MM.1S (cell line): ENCODE measurements around the gene PITPNM3.

ENCODE experiments used
- DNase-seq: peaks from one replicate; pipeline ENCODE4 v3.0.0-alpha.2; 2015
- H2AFZ ChIP-seq: fragments of 300-600 bp; sonication (generic); 2 replicates; pipeline ENCODE4 v1.6.0; 2016; ENCODE audit warnings: antibody characterized with exemption, low read length
- H3F3A ChIP-seq: fragments of 300-600 bp; sonication (generic); 2 replicates; pipeline ENCODE4 v1.6.1; 2016; ENCODE audit warnings: mild to moderate bottlenecking, antibody characterized with exemption, low read length, moderate library complexity, mixed read lengths; ENCODE audit not compliant: insufficient read depth
- H3K27ac ChIP-seq: fragments of 300-600 bp; sonication (generic); 2 replicates; pipeline ENCODE4 v1.5.1; 2016; ENCODE audit warnings: mild to moderate bottlenecking, low read length
- H3K27me3 ChIP-seq: fragments of 300-600 bp; sonication (generic); replicated peaks from 2 replicates; pipeline ENCODE4 v1.6.0; 2016; ENCODE audit warnings: low read length; ENCODE audit not compliant: insufficient read depth
- H3K36me3 ChIP-seq: fragments of 300-600 bp; sonication (generic); replicated peaks from 2 replicates; pipeline ENCODE4 v1.6.1; 2016; ENCODE audit warnings: mild to moderate bottlenecking, low read length, mixed read lengths; ENCODE audit not compliant: insufficient read depth
- H3K4me1 ChIP-seq: fragments of 300-600 bp; sonication (generic); 2 replicates; pipeline ENCODE4 v1.6.1; 2016; ENCODE audit warnings: low read length, mixed read lengths
- H3K4me2 ChIP-seq: fragments of 300-600 bp; sonication (generic); 2 replicates; pipeline ENCODE4 v1.6.0; 2016; ENCODE audit warnings: low read depth, low read length
- H3K4me3 ChIP-seq: fragments of 300-600 bp; sonication (generic); 2 replicates; pipeline ENCODE4 v1.5.1; 2016; ENCODE audit warnings: low read length, mixed read lengths
- H3K79me2 ChIP-seq: fragments of 300-600 bp; sonication (generic); 2 replicates; pipeline ENCODE4 v1.6.1; 2016; ENCODE audit warnings: mixed run types, low read length, mixed read lengths
- H3K9ac ChIP-seq: fragments of 300-600 bp; sonication (generic); 2 replicates; pipeline ENCODE4 v1.6.1; 2016; ENCODE audit warnings: low read length, mixed read lengths
- H3K9me2 ChIP-seq: fragments of 300-600 bp; sonication (generic); replicated peaks from 2 replicates; pipeline ENCODE4 v1.6.1; 2016; ENCODE audit warnings: mild to moderate bottlenecking, low read length, mixed read lengths; ENCODE audit not compliant: insufficient read depth
- H3K9me3 ChIP-seq: fragments of 300-600 bp; sonication (generic); replicated peaks from 2 replicates; pipeline ENCODE4 v1.6.1; 2016; ENCODE audit warnings: mild to moderate bottlenecking, low read length, mixed read lengths; ENCODE audit not compliant: insufficient read depth
- H4K20me1 ChIP-seq: fragments of 300-600 bp; sonication (generic); 2 replicates; pipeline ENCODE4 v1.6.1; 2016; ENCODE audit warnings: mild to moderate bottlenecking, low read length, moderate library complexity, mixed read lengths; ENCODE audit not compliant: insufficient read depth
- CTCF ChIP-seq: fragments of 300-600 bp; sonication (generic); IDR thresholded peaks from 2 replicates; pipeline ENCODE4 v1.5.1; 2016; ENCODE audit warnings: antibody characterized with exemption, low read length, mixed read lengths
- EZH2 ChIP-seq: fragments of 300-600 bp; sonication (generic); optimal IDR thresholded peaks from 2 replicates; pipeline ENCODE3; 2017; ENCODE audit warnings: low read depth, mild to moderate bottlenecking, antibody characterized with exemption, low read length, mixed read lengths
- EZH2phosphoT487 ChIP-seq: fragments of 300-600 bp; sonication (generic); IDR thresholded peaks from 2 replicates; pipeline ENCODE4 v1.6.1; 2018; ENCODE audit warnings: antibody characterized with exemption, low read length

PITPNM3 gene

GRCh38 chr17:6578491-6578890, 22.1 kb upstream of the PITPNM3 start:
- Histone ChIP-seq H3K27me3 (no peaks in the 10 kb centered on the region), H3K27ac (no peak overlapping the region), H3K4me2 (no peak overlapping the region), H3K4me3 (no peak overlapping the region), H4K20me1 (no peaks in the 10 kb centered on the region), H3K9ac (no peak overlapping the region), H3K36me3 (no peaks in the 10 kb centered on the region), H2AFZ (no peak overlapping the region), H3F3A (no peaks in the 10 kb centered on the region), H3K9me2 (no peaks in the 10 kb centered on the region), H3K9me3 (no peaks in the 10 kb centered on the region), H3K79me2 (no peaks in the 10 kb centered on the region), H3K4me1 (no peaks in the 10 kb centered on the region)
- TF ChIP-seq CTCF (no peak), EZH2phosphoT487 (no peak), EZH2 (no peak)
- DNase-seq: no peak

GRCh38 chr17:6577686-6578263, 21.4 kb upstream of the PITPNM3 start:
- TF ChIP-seq EZH2 (no peak), EZH2phosphoT487 (no peak), CTCF (no peak)
- no peaks in the 10 kb centered on the region for H3F3A ChIP-seq
- no peaks in the 10 kb centered on the region for H3K9me2 ChIP-seq
- no peaks in the 10 kb centered on the region for H3K9me3 ChIP-seq
- no peak overlapping the region for H3K27ac ChIP-seq
- H3K4me2 ChIP-seq: no peak overlapping the region
- H3K4me3 ChIP-seq: no peak overlapping the region
- no peak for DNase-seq
- H3K36me3 ChIP-seq: no peaks in the 10 kb centered on the region
- no peaks in the 10 kb centered on the region for H3K4me1 ChIP-seq
- no peaks in the 10 kb centered on the region for H3K79me2 ChIP-seq
- no peak overlapping the region for H2AFZ ChIP-seq
- H3K9ac ChIP-seq: no peak overlapping the region
- H3K27me3 ChIP-seq: no peaks in the 10 kb centered on the region
- H4K20me1 ChIP-seq: no peaks in the 10 kb centered on the region

- no peak overlapping the region for H2AFZ ChIP-seq
- no peaks in the 10 kb centered on the region for H3K9me2 ChIP-seq
- H3K9me3 ChIP-seq: no peaks in the 10 kb centered on the region
- no peak overlapping the region for H3K4me3 ChIP-seq
- H4K20me1 ChIP-seq: no peaks in the 10 kb centered on the region
- TF ChIP-seq EZH2 (no peak), CTCF (no peak), EZH2phosphoT487 (no peak)
- H3F3A ChIP-seq: no peaks in the 10 kb centered on the region
- no peaks in the 10 kb centered on the region for H3K36me3 ChIP-seq
- no peaks in the 10 kb centered on the region for H3K27me3 ChIP-seq
- H3K27ac ChIP-seq: no peak overlapping the region
- no peak for DNase-seq
- no peak overlapping the region for H3K9ac ChIP-seq
- no peaks in the 10 kb centered on the region for H3K4me1 ChIP-seq
- H3K79me2 ChIP-seq: no peaks in the 10 kb centered on the region
- no peak overlapping the region for H3K4me2 ChIP-seq
Observed at GRCh38 chr17:6576038-6576785, 19.9 kb upstream of the PITPNM3 start.
